SK-N-SH (cell line): Measurements from ENCODE around the gene ABCB6. TPM values are rescaled to one million over a fixed set of nuclear protein-coding genes. Genes with fewer than 3 reads are reported as not detected.
A peak's percentile ranks its signal among the peaks of the same experiment; 100 is the strongest.

ENCODE experiments used
- CTCF ChIA-PET: fragments of 300-600, 350-600 bp; formaldehyde crosslinking; extraction: SDS; loops from one replicate; lab custom pipeline; 2021; lab: Yijun Ruan, JAX
- POLR2A ChIA-PET: fragments of 350-600 bp; sonication (Branson Sonifier 250); formaldehyde crosslinking; extraction: SDS; loops from one replicate; lab custom pipeline; 2020; ENCODE audit warnings: antibody characterized with exemption, inconsistent platforms; lab: Yijun Ruan, JAX
- DNase-seq: peaks from one replicate; pipeline ENCODE4 v3.0.0; 2012
- H2AFZ ChIP-seq: fragments of 200-600 bp; sonication (generic); 2 replicates; pipeline ENCODE4 v1.8.1; 2016; ENCODE audit warnings: antibody characterized with exemption, mild to moderate bottlenecking, low read depth
- H3F3A ChIP-seq: fragments of 200-600 bp; sonication (generic); replicated peaks from 2 replicates; pipeline ENCODE3; 2016; ENCODE audit warnings: antibody characterized with exemption, mild to moderate bottlenecking; ENCODE audit not compliant: insufficient read depth
- H3K27ac ChIP-seq, 2 experiments: fragments of 200-500 bp in 1 of 2; fragments of 200-600 bp in 1 of 2; sonication (Bioruptor generic) in 1 of 2; sonication (generic), shearing (Covaris generic) in 1 of 2; 2 replicates each; pipeline versions ENCODE4 v1.5.1 to v1.6.1; 2014 to 2016; ENCODE audit warnings: low read depth in 2 of 2, inconsistent platforms in 1 of 2, low read length in 1 of 2, mild to moderate bottlenecking in 1 of 2, mixed read lengths in 1 of 2
- H3K27me3 ChIP-seq: fragments of 200-600 bp; sonication (generic), shearing (Covaris generic); 2 replicates; pipeline ENCODE4 v1.6.1; 2016; ENCODE audit warnings: mixed run types; ENCODE audit not compliant: insufficient read depth
- H3K36me3 ChIP-seq, 2 experiments: fragments of 200-500 bp in 1 of 2; fragments of 200-600 bp in 1 of 2; sonication (Bioruptor generic) in 1 of 2; sonication (generic) in 1 of 2; replicated peaks in 1 of 2; 2 replicates each; pipeline versions ENCODE3 to v1.5.1; 2014 to 2016; ENCODE audit warnings: low read length in 1 of 2, mild to moderate bottlenecking in 1 of 2; ENCODE audit not compliant: insufficient read depth in 2 of 2, control insufficient read depth in 1 of 2
- H3K4me1 ChIP-seq, 2 experiments: fragments of 200-500 bp in 1 of 2; fragments of 200-600 bp in 1 of 2; sonication (Bioruptor generic) in 1 of 2; sonication (generic), shearing (Covaris generic) in 1 of 2; 2 replicates each; pipeline versions ENCODE4 v1.5.1 to v1.6.1; 2014 to 2016; ENCODE audit warnings: low read depth in 1 of 2, low read length in 1 of 2, mixed run types in 1 of 2; ENCODE audit not compliant: insufficient read depth in 2 of 2, control insufficient read depth in 1 of 2
- H3K4me2 ChIP-seq: fragments of 200-600 bp; sonication (generic), shearing (Covaris generic); 2 replicates; pipeline ENCODE4 v1.6.1; 2017; ENCODE audit warnings: mixed run types
- H3K4me3 ChIP-seq, 2 experiments: fragments of 200-500 bp in 1 of 2; fragments of 200-600 bp in 1 of 2; sonication (Bioruptor generic) in 1 of 2; sonication (generic), shearing (Covaris generic) in 1 of 2; 2 replicates each; pipeline versions ENCODE4 v1.5.1 to v1.8.1; 2014 to 2016; ENCODE audit warnings: low read depth in 2 of 2, inconsistent platforms in 1 of 2, low read length in 1 of 2, mild to moderate bottlenecking in 1 of 2, mixed read lengths in 1 of 2, moderate library complexity in 1 of 2
- H3K79me2 ChIP-seq: fragments of 200-600 bp; sonication (generic); 2 replicates; pipeline ENCODE4 v1.8.1; 2017; ENCODE audit warnings: mild to moderate bottlenecking; ENCODE audit not compliant: insufficient read depth
- H3K9ac ChIP-seq: fragments of 200-600 bp; sonication (generic); 2 replicates; pipeline ENCODE4 v1.6.1; 2017; ENCODE audit warnings: mixed run types
- H3K9me2 ChIP-seq: fragments of 200-600 bp; sonication (generic); 2 replicates; pipeline ENCODE4 v1.6.1; 2017; ENCODE audit warnings: mixed run types
- H3K9me3 ChIP-seq: fragments of 200-600 bp; sonication (generic); 2 replicates; pipeline ENCODE4 v1.6.1; 2017; ENCODE audit warnings: mixed run types, mild to moderate bottlenecking, moderate library complexity
- H4K20me1 ChIP-seq: fragments of 200-600 bp; sonication (generic); 2 replicates; pipeline ENCODE4 v1.6.1; 2017; ENCODE audit warnings: mild to moderate bottlenecking, mixed run types; ENCODE audit not compliant: insufficient read depth
- CHD2 ChIP-seq: fragments of 150-350 bp; IDR thresholded peaks from 2 replicates; pipeline ENCODE4 v1.6.1; 2018; ENCODE audit warnings: low read length; ENCODE audit not compliant: partially characterized antibody
- EP300 ChIP-seq, 2 experiments: IDR thresholded peaks; 2 replicates each; pipeline versions ENCODE4 v1.4.0 to v1.6.1; 2012; ENCODE audit warnings: borderline replicate concordance in 1 of 2, low read depth in 1 of 2, low read length in 1 of 2
- JUND ChIP-seq: IDR thresholded peaks from 2 replicates; pipeline ENCODE4 v1.4.0; 2012
- SIN3A ChIP-seq: IDR thresholded peaks from 2 replicates; pipeline ENCODE4 v1.6.1; 2012; ENCODE audit warnings: low read depth, mild to moderate bottlenecking, low read length, moderate library complexity, borderline replicate concordance
- TAF1 ChIP-seq: IDR thresholded peaks from 2 replicates; pipeline ENCODE4 v1.6.1; 2012; ENCODE audit warnings: low read depth, mild to moderate bottlenecking, low read length, moderate library complexity, borderline replicate concordance
- WGBS: methylation state at CpG from one replicate; pipeline ENCODE4 v1.1.6; 2017; ENCODE audit warnings: low lambda C conversion rate; 5-methylcytosine and 5-hydroxymethylcytosine counted together
- polyA plus RNA-seq, 3 experiments: library from polyadenylated mRNA; depleted of rRNA; stranded (reverse); fragments of >200 nt; gene quantifications; 2 replicates each; pipeline ENCODE4 v1.2.3, GENCODE V29; 2012
- TF ChIP-seq, protein P1 (sequence below): IDR thresholded peaks from 2 replicates; pipeline ENCODE4 v1.4.0; 2012; ENCODE audit warnings: low read depth
- TF ChIP-seq, protein P2 (sequence below): IDR thresholded peaks from 2 replicates; pipeline ENCODE4 v1.4.0; 2012; ENCODE audit warnings: low read depth, borderline replicate concordance
- TF ChIP-seq, protein P3 (sequence below): fragments of 200-600 bp; sonication (generic); IDR thresholded peaks from 2 replicates; pipeline ENCODE4 v1.6.1; 2017; ENCODE audit warnings: antibody characterized with exemption, mild to moderate bottlenecking, moderate library complexity

ABCB6 gene
- polyA plus RNA-seq, 1 of the 3 experiments (the other 2 are of a cell fraction): 27.4 TPM

DNA sequence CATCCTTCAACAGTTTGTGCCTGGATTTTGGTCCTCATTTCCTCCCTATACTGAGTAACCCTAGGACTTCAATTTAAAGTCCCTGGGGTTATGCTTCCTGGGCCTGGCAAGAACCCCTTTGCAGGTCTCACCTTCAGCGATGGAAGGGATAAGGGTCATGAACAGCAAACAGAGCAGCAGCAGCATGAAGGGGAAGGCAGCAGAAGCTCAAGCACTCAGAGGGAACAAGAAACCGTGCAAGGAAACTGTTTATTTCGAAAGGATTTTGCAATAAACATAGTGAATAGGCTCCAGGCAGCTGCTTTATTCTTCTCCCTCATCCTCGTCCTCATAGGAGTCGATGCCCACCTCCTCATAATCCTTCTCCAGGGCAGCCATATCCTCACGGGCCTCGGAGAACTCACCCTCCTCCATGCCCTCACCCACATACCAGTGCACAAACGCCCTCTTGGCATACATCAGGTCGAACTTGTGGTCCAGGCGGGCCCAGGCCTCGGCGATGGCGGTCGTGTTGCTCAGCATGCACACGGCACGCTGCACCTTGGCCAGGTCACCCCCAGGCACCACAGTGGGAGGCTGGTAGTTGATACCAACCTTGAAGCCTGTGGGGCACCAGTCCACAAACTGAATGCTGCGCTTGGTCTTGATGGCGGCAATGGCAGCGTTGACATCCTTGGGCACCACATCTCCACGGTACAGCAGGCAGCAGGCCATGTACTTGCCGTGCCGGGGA, 31.5 kb upstream of the ABCB6 start:
- POLR2A ChIA-PET: interaction anchor here (1.5 kb wide), 1 partner anchor 20 kb away, joined by 6 read pairs; the partner anchor contains the start of genes ANKZF1 and ATG9A

DNA sequence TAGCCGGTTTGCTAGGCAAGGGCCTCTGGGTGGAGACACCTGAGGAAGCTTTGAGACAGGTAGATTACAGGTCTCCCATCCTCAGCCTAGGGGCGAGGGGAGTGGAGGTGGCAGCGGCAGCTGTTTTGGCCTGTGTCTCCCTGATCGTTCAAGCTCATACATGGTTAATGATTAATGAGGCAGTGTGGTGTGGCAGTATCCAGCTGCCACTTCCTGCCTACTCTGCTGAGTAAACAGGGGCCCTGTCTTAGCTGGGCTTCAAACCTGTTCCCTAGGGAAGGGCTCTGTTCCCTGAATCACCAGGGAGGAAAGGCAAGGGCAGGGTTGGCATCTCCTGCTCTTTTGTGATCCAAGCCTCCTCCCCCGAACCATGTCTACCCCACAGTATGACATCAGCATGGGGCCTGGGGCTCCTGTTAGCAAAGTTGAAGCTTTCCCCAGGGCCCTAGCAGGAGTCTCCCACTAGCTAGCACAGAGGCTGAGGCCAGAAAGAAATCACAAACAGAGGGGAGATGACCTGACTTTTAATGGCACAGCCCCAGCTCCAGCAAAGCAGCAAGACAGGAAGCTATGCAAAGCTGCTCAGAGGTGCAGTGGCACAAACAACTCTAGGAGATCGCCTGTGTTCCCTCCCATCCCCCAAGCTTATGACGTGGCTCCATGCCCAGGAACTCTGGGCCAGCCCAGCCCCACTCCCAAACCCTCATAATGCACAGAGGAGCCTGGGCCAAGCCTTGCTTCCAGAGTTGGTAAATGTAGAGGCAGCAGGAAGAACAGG, 30.6 kb upstream of the ABCB6 start:
- peaks cover 20% of the 10 kb centered on the region for H3K79me2 ChIP-seq
- 31% methylated on average over 7 of the region's 7 CpGs for WGBS
- H3K4me3 ChIP-seq: no peak overlapping the region
- ChIA-PET CTCF (interaction anchor here (0.8 to 3.5 kb wide), 9 partner anchors 19 to 220 kb away, joined by 3 to 19 read pairs (median 4); partner anchors contain the start of gene DNAJB2), POLR2A (interaction anchor here (0.6 to 1.5 kb wide), 3 partner anchors 19 to 1032 kb away, joined by 3 to 6 read pairs (median 3); partner anchors contain the start of genes ANKZF1 and ATG9A)
- DNase-seq: no peak
- peak overlapping the region; percentile 34; the same call in 1 of the 2 replicates for H3K4me2 ChIP-seq
- peaks cover 19% of the 10 kb centered on the region for H3F3A ChIP-seq
- H3K9me3 ChIP-seq: no peaks in the 10 kb centered on the region
- no peaks in the 10 kb centered on the region for H4K20me1 ChIP-seq
- no peak overlapping the region for H2AFZ ChIP-seq
- peaks cover 6 to 16% of the 10 kb centered on the region in 2 experiments for H3K36me3 ChIP-seq
- H3K4me1 ChIP-seq: peaks cover 19 to 37% of the 10 kb centered on the region in 2 experiments
- no peak overlapping the region; the same call in 1 of the 2 replicates for H3K9ac ChIP-seq
- TF ChIP-seq CHD2: no peak
- TF ChIP-seq, protein P1, sequence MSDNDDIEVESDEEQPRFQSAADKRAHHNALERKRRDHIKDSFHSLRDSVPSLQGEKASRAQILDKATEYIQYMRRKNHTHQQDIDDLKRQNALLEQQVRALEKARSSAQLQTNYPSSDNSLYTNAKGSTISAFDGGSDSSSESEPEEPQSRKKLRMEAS: 0 out of 2 replicates have a peak, but pooled peaks have one; percentile 8
- TF ChIP-seq TAF1: no peak
- no peak for TF ChIP-seq SIN3A
- TF ChIP-seq, all 33 proteins: peak for 1
- Histone ChIP-seq H3K27me3 (peaks cover 8% of the 10 kb centered on the region; the same call in 1 of the 2 replicates), H3K9me2 (no peaks in the 10 kb centered on the region), H3K27ac (peak overlapping the region; percentile 25 to 56; a peak in 3 of 4 replicates)

More for the DNA sequence above, 31.5 kb upstream of the ABCB6 start:
- Histone ChIP-seq H2AFZ (no peak overlapping the region), H3K9me2 (no peaks in the 10 kb centered on the region), H3K4me1 (peaks cover 19 to 36% of the 10 kb centered on the region in 2 experiments), H3K79me2 (peaks cover 20% of the 10 kb centered on the region), H3K36me3 (peaks cover 6 to 16% of the 10 kb centered on the region in 2 experiments), H4K20me1 (no peaks in the 10 kb centered on the region), H3F3A (peaks cover 19% of the 10 kb centered on the region), H3K27ac (peak overlapping the region; percentile 14 to 56; a peak in 2 of 4 replicates), H3K9ac (no peak overlapping the region), H3K4me2 (peak overlapping the region; percentile 34; the same call in 1 of the 2 replicates), H3K4me3 (no peak overlapping the region), H3K27me3 (peaks cover 16% of the 10 kb centered on the region; the same call in 1 of the 2 replicates), H3K9me3 (no peaks in the 10 kb centered on the region)
- 72% methylated on average over 8 of the region's 22 CpGs for WGBS
- CTCF ChIA-PET: interaction anchor here (0.8 to 3.5 kb wide), 5 partner anchors 28 to 220 kb away, joined by 3 to 19 read pairs (median 3); partner anchors contain the start of gene DNAJB2
- DNase-seq: no peak
- no peak for TF ChIP-seq JUND
- no peak for TF ChIP-seq EP300 (IDR thresholded peaks at IDR 0.05; ENCODE audit: borderline replicate concordance in 1 of 2, low read depth in 1 of 2, low read length in 1 of 2)
- TF ChIP-seq TAF1: no peak
- TF ChIP-seq, protein P2, sequence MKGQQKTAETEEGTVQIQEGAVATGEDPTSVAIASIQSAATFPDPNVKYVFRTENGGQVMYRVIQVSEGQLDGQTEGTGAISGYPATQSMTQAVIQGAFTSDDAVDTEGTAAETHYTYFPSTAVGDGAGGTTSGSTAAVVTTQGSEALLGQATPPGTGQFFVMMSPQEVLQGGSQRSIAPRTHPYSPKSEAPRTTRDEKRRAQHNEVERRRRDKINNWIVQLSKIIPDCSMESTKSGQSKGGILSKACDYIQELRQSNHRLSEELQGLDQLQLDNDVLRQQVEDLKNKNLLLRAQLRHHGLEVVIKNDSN: no peak
- TF ChIP-seq, protein P3, sequence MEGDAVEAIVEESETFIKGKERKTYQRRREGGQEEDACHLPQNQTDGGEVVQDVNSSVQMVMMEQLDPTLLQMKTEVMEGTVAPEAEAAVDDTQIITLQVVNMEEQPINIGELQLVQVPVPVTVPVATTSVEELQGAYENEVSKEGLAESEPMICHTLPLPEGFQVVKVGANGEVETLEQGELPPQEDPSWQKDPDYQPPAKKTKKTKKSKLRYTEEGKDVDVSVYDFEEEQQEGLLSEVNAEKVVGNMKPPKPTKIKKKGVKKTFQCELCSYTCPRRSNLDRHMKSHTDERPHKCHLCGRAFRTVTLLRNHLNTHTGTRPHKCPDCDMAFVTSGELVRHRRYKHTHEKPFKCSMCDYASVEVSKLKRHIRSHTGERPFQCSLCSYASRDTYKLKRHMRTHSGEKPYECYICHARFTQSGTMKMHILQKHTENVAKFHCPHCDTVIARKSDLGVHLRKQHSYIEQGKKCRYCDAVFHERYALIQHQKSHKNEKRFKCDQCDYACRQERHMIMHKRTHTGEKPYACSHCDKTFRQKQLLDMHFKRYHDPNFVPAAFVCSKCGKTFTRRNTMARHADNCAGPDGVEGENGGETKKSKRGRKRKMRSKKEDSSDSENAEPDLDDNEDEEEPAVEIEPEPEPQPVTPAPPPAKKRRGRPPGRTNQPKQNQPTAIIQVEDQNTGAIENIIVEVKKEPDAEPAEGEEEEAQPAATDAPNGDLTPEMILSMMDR: no peak
